Naive B cell (primary cell): ENCODE measurements around the gene NFIX. TPM values are rescaled to one million over a fixed set of nuclear protein-coding genes. Genes with fewer than 3 reads are reported as not detected.

Experiments used
- ATAC-seq, 2 donors: fragments of 150-1000 bp; cut with Tn5 transposase; 2 replicates each; pipeline ENCODE4 v1.10.0; 2021; ENCODE audit warnings: low read depth in 2 of 2, mild to moderate bottlenecking in 2 of 2, moderate library complexity in 2 of 2
- DNase-seq: peaks from one replicate; pipeline ENCODE4 v3.0.0; 2022
- H3K27ac Mint-ChIP-seq, 6 donors: one replicate each; pipeline ENCODE4 v1.8.0; 2020 to 2022; ENCODE audit warnings: mild to moderate bottlenecking in 6 of 6, mixed read lengths in 6 of 6, moderate library complexity in 5 of 6, inconsistent platforms in 2 of 6
- H3K27me3 Mint-ChIP-seq, 3 donors: one replicate each; pipeline ENCODE4 v1.8.0; 2021 to 2022; ENCODE audit warnings: mixed read lengths in 3 of 3, mild to moderate bottlenecking in 1 of 3
- H3K36me3 Mint-ChIP-seq, 2 donors: one replicate each; pipeline ENCODE4 v1.8.0; 2020 to 2022; ENCODE audit warnings: mixed read lengths in 2 of 2, inconsistent platforms in 1 of 2, mild to moderate bottlenecking in 1 of 2
- H3K4me1 Mint-ChIP-seq, 3 donors: one replicate each; pipeline ENCODE4 v1.8.0; 2020 to 2022; ENCODE audit warnings: mixed read lengths in 3 of 3, inconsistent platforms in 1 of 3, mild to moderate bottlenecking in 1 of 3, moderate library complexity in 1 of 3
- H3K4me3 Mint-ChIP-seq, 8 donors: one replicate each; pipeline ENCODE4 v1.8.0; 2020 to 2022; ENCODE audit warnings: mild to moderate bottlenecking in 8 of 8, mixed read lengths in 8 of 8, moderate library complexity in 8 of 8, inconsistent platforms in 2 of 8
- H3K9me3 Mint-ChIP-seq, 7 donors: one replicate each; pipeline ENCODE4 v1.8.0; 2020 to 2022; ENCODE audit warnings: mixed read lengths in 7 of 7, mild to moderate bottlenecking in 5 of 7, inconsistent platforms in 2 of 7, moderate library complexity in 1 of 7
- polyA plus RNA-seq, 6 donors: library from polyadenylated mRNA; unstranded; fragments of 300-500 nt; fragmentation: Illumina TruSeq; gene quantifications; one replicate each; pipeline ENCODE4 v1.2.3, GENCODE V29; 2021; ENCODE audit warnings: low read depth in 6 of 6

The NFIX gene
- polyA plus RNA-seq, 6 donors from 2014 or later: 0.21 to 2.1 (median 1.1) TPM; not detected in 2

GRCh38 chr19:12985049-12985776 lies 10.1 kb upstream of the NFIX start:
- DNase-seq (no peak), ATAC-seq (peak; percentile 6 to 46)
- peak overlapping the region in 4 of 8 donors; percentile 18 to 69 (median 42) for H3K4me3 Mint-ChIP-seq
- H3K36me3 Mint-ChIP-seq: no peaks in the 10 kb centered on the region
- peaks cover 0 to 8% (median 6%) of the 10 kb centered on the region in 3 donors for H3K27me3 Mint-ChIP-seq
- no peaks in the 10 kb centered on the region for H3K9me3 Mint-ChIP-seq
- peaks cover 0 to 15% (median 9%) of the 10 kb centered on the region in 3 donors for H3K4me1 Mint-ChIP-seq
- H3K27ac Mint-ChIP-seq: peak overlapping the region in 4 of 6 donors; percentile 57 to 88 (median 79)

GRCh38 chr19:12986726-12987125 lies 8.5 kb upstream of the NFIX start:
- H3K9me3 Mint-ChIP-seq: no peaks in the 10 kb centered on the region
- DNase-seq (no peak), ATAC-seq (no peak)
- H3K36me3 Mint-ChIP-seq: no peaks in the 10 kb centered on the region
- H3K4me1 Mint-ChIP-seq: peaks cover 0 to 15% (median 9%) of the 10 kb centered on the region in 3 donors
- no peak overlapping the region for H3K4me3 Mint-ChIP-seq
- H3K27ac Mint-ChIP-seq: peak overlapping the region in 2 of 6 donors; percentile 11 to 73
- peaks cover 6 to 18% (median 10%) of the 10 kb centered on the region in 3 donors for H3K27me3 Mint-ChIP-seq

- Mint-ChIP-seq H3K9me3 (no peaks in the 10 kb centered on the region), H3K36me3 (no peaks in the 10 kb centered on the region), H3K27ac (peak overlapping the region in 2 of 6 donors; percentile 11 to 27), H3K27me3 (peaks cover 6 to 18% (median 10%) of the 10 kb centered on the region in 3 donors), H3K4me3 (no peak overlapping the region), H3K4me1 (peaks cover 0 to 15% (median 9%) of the 10 kb centered on the region in 3 donors)
- no peak for ATAC-seq
- DNase-seq: no peak
These were observed 8.1 kb upstream of the NFIX start for GRCh38 chr19:12987190-12987589.

GRCh38 chr19:12987781-12988180 lies 7.5 kb upstream of the NFIX start:
- peaks cover 0 to 15% (median 9%) of the 10 kb centered on the region in 3 donors for H3K4me1 Mint-ChIP-seq
- H3K4me3 Mint-ChIP-seq: no peak overlapping the region
- no peak for ATAC-seq
- no peaks in the 10 kb centered on the region for H3K36me3 Mint-ChIP-seq
- H3K27me3 Mint-ChIP-seq: peaks cover 6 to 18% (median 10%) of the 10 kb centered on the region in 3 donors
- H3K27ac Mint-ChIP-seq: no peak overlapping the region
- H3K9me3 Mint-ChIP-seq: no peaks in the 10 kb centered on the region
- DNase-seq: no peak

GRCh38 chr19:12990431-12990830 lies 4.8 kb upstream of the NFIX start:
- Mint-ChIP-seq H3K27me3 (peaks cover 17 to 27% (median 19%) of the 10 kb centered on the region in 3 donors), H3K27ac (peak overlapping the region in 1 of 6 donors; percentile 38), H3K36me3 (no peaks in the 10 kb centered on the region), H3K4me3 (no peak overlapping the region), H3K9me3 (peaks cover 0 to 2% (median 0%) of the 10 kb centered on the region in 7 donors), H3K4me1 (peaks cover 8 to 18% (median 12%) of the 10 kb centered on the region in 3 donors)
- no peak for DNase-seq
- ATAC-seq: no peak

GRCh38 chr19:12990853-12991252 lies 4.4 kb upstream of the NFIX start:
- peak overlapping the region in 2 of 6 donors; percentile 2 to 38 for H3K27ac Mint-ChIP-seq
- ATAC-seq: no peak
- peaks cover 6 to 15% (median 12%) of the 10 kb centered on the region in 3 donors for H3K4me1 Mint-ChIP-seq
- no peak for DNase-seq
- H3K36me3 Mint-ChIP-seq: no peaks in the 10 kb centered on the region
- peaks cover 17 to 27% (median 19%) of the 10 kb centered on the region in 3 donors for H3K27me3 Mint-ChIP-seq
- H3K4me3 Mint-ChIP-seq: no peak overlapping the region
- H3K9me3 Mint-ChIP-seq: peaks cover 0 to 2% (median 0%) of the 10 kb centered on the region in 7 donors

- H3K27ac Mint-ChIP-seq: peak overlapping the region in 1 of 6 donors; percentile 2
These were observed 4.0 kb upstream of the NFIX start for GRCh38 chr19:12991296-12991695.

GRCh38 chr19:12992729-12993128 lies 2.5 kb upstream of the NFIX start:
- ATAC-seq: no peak
- DNase-seq: no peak
- peaks cover 0 to 2% (median 0%) of the 10 kb centered on the region in 7 donors for H3K9me3 Mint-ChIP-seq
- peak overlapping the region in 1 of 8 donors; percentile 14 for H3K4me3 Mint-ChIP-seq
- peaks cover 21 to 24% (median 23%) of the 10 kb centered on the region in 3 donors for H3K27me3 Mint-ChIP-seq
- no peaks in the 10 kb centered on the region for H3K36me3 Mint-ChIP-seq
- peaks cover 12 to 18% (median 12%) of the 10 kb centered on the region in 3 donors for H3K4me1 Mint-ChIP-seq
- H3K27ac Mint-ChIP-seq: no peak overlapping the region

More at GRCh38 chr19:12991296-12991695, 4.0 kb upstream of the NFIX start:
- Mint-ChIP-seq H3K4me1 (peaks cover 9 to 15% (median 12%) of the 10 kb centered on the region in 3 donors), H3K36me3 (no peaks in the 10 kb centered on the region), H3K4me3 (no peak overlapping the region), H3K27me3 (peaks cover 17 to 27% (median 19%) of the 10 kb centered on the region in 3 donors), H3K9me3 (peaks cover 0 to 2% (median 0%) of the 10 kb centered on the region in 7 donors)
- DNase-seq (no peak), ATAC-seq (no peak)

- H3K9me3 Mint-ChIP-seq: peaks cover 0 to 2% (median 0%) of the 10 kb centered on the region in 7 donors
- no peaks in the 10 kb centered on the region for H3K36me3 Mint-ChIP-seq
- H3K27me3 Mint-ChIP-seq: peaks cover 23 to 31% (median 27%) of the 10 kb centered on the region in 3 donors
- no peak for ATAC-seq
- peak overlapping the region in 6 of 8 donors; percentile 44 to 97 (median 93) for H3K4me3 Mint-ChIP-seq
- H3K4me1 Mint-ChIP-seq: peaks cover 12 to 18% (median 15%) of the 10 kb centered on the region in 3 donors
- no peak overlapping the region for H3K27ac Mint-ChIP-seq
- no peak for DNase-seq
These were observed 1.7 kb upstream of the NFIX start for GRCh38 chr19:12993562-12993961.

GRCh38 chr19:12995596-12996405 lies 526 bp downstream of the NFIX start:
- peaks cover 0 to 2% (median 0%) of the 10 kb centered on the region in 7 donors for H3K9me3 Mint-ChIP-seq
- DNase-seq (no peak), ATAC-seq (peak; percentile 18 to 34)
- H3K27me3 Mint-ChIP-seq: peaks cover 20 to 28% (median 27%) of the 10 kb centered on the region in 3 donors
- H3K4me1 Mint-ChIP-seq: peaks cover 12 to 18% (median 15%) of the 10 kb centered on the region in 3 donors
- H3K4me3 Mint-ChIP-seq: peak overlapping the region; percentile 65 to 94 (median 86)
- no peaks in the 10 kb centered on the region for H3K36me3 Mint-ChIP-seq
- H3K27ac Mint-ChIP-seq: no peak overlapping the region

GRCh38 chr19:12996406-12997094 lies 1.3 kb downstream of the NFIX start:
- H3K36me3 Mint-ChIP-seq: no peaks in the 10 kb centered on the region
- ATAC-seq (no peak), DNase-seq (no peak)
- no peak overlapping the region for H3K27ac Mint-ChIP-seq
- peak overlapping the region; percentile 63 to 94 (median 80) for H3K4me3 Mint-ChIP-seq
- H3K9me3 Mint-ChIP-seq: peaks cover 0 to 3% (median 0%) of the 10 kb centered on the region in 7 donors
- H3K27me3 Mint-ChIP-seq: peaks cover 12 to 27% (median 21%) of the 10 kb centered on the region in 3 donors
- peaks cover 12 to 15% (median 15%) of the 10 kb centered on the region in 3 donors for H3K4me1 Mint-ChIP-seq

GRCh38 chr19:12997179-12997966 lies 2.1 kb downstream of the NFIX start:
- Mint-ChIP-seq H3K4me3 (peak overlapping the region; percentile 58 to 91 (median 78)), H3K27ac (peak overlapping the region in 1 of 6 donors; percentile 25), H3K9me3 (peaks cover 0 to 3% (median 0%) of the 10 kb centered on the region in 7 donors), H3K27me3 (peaks cover 12 to 27% (median 21%) of the 10 kb centered on the region in 3 donors), H3K36me3 (no peaks in the 10 kb centered on the region), H3K4me1 (peaks cover 12 to 15% (median 15%) of the 10 kb centered on the region in 3 donors)
- no peak for ATAC-seq
- DNase-seq: no peak
